ENCODE results near the gene NADSYN1.
A peak's percentile ranks its signal among the peaks of the same experiment; 100 is the strongest.

NADSYN1 gene

GRCh38 chr11:71451596-71452198 is 1.3 kb upstream of the NADSYN1 start:
- H3K4me3 ChIP-seq (ENCODE audit: low read depth in 1 of 2, low read length in 2 of 2): peak overlapping the region; percentile 47 to 98; a peak in 3 of 4 replicates
- H3K79me2 ChIP-seq (ENCODE audit: insufficient read depth, low read length): peaks cover 69% of the 10 kb centered on the region
- H3K4me1 ChIP-seq (ENCODE audit: insufficient read depth, low read length): peaks cover 67% of the 10 kb centered on the region
- H3K9me3 ChIP-seq (ENCODE audit: insufficient read depth, low read length, severe bottlenecking): no peaks in the 10 kb centered on the region
- peak overlapping the region; percentile 97 for H3K4me2 ChIP-seq (ENCODE audit: insufficient read depth, low read length)
- peaks cover 39% of the 10 kb centered on the region for H3K36me3 ChIP-seq (ENCODE audit: insufficient read depth, low read length)
- no peaks in the 10 kb centered on the region for H3K27me3 ChIP-seq (ENCODE audit: insufficient read depth, low read length, poor library complexity)
- TF ChIP-seq EZH2 (IDR thresholded peaks at IDR 0.05; ENCODE audit: borderline replicate concordance, low read depth, low read length, severe bottlenecking): no peak
- TF ChIP-seq, protein P1, sequence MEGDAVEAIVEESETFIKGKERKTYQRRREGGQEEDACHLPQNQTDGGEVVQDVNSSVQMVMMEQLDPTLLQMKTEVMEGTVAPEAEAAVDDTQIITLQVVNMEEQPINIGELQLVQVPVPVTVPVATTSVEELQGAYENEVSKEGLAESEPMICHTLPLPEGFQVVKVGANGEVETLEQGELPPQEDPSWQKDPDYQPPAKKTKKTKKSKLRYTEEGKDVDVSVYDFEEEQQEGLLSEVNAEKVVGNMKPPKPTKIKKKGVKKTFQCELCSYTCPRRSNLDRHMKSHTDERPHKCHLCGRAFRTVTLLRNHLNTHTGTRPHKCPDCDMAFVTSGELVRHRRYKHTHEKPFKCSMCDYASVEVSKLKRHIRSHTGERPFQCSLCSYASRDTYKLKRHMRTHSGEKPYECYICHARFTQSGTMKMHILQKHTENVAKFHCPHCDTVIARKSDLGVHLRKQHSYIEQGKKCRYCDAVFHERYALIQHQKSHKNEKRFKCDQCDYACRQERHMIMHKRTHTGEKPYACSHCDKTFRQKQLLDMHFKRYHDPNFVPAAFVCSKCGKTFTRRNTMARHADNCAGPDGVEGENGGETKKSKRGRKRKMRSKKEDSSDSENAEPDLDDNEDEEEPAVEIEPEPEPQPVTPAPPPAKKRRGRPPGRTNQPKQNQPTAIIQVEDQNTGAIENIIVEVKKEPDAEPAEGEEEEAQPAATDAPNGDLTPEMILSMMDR (IDR thresholded peaks at IDR 0.05; ENCODE audit: borderline replicate concordance, extremely low read depth, low read length, poor library complexity, severe bottlenecking): no peak
- H3K27ac ChIP-seq (ENCODE audit: low read length): peak overlapping the region; percentile 92
- peak overlapping the region; percentile 76 for H2AFZ ChIP-seq (ENCODE audit: low read depth, low read length)
- H4K20me1 ChIP-seq (ENCODE audit: insufficient read depth, low read length): peaks cover 10% of the 10 kb centered on the region; the same call in 1 of the 2 replicates
- no peak for ATAC-seq (ENCODE audit: insufficient read depth, low read depth)
- peak overlapping the region; percentile 79 for H3K9ac ChIP-seq (ENCODE audit: low read depth, low read length)
- DNase-seq: peak; percentile 21

- H3K4me1 ChIP-seq (ENCODE audit: insufficient read depth, low read length): peaks cover 59% of the 10 kb centered on the region
- peak overlapping the region; percentile 79 for H3K9ac ChIP-seq (ENCODE audit: low read depth, low read length)
- DNase-seq (peak; percentile 78), ATAC-seq (ENCODE audit: insufficient read depth, low read depth) (peak; percentile 33)
- peaks cover 62% of the 10 kb centered on the region for H3K79me2 ChIP-seq (ENCODE audit: insufficient read depth, low read length)
- peak overlapping the region; percentile 92 for H3K27ac ChIP-seq (ENCODE audit: low read length)
- H3K4me3 ChIP-seq (ENCODE audit: low read depth in 1 of 2, low read length in 2 of 2): peak overlapping the region; percentile 47 to 98
- H3K36me3 ChIP-seq (ENCODE audit: insufficient read depth, low read length): peaks cover 39% of the 10 kb centered on the region
- peak overlapping the region; percentile 76 for H2AFZ ChIP-seq (ENCODE audit: low read depth, low read length)
- TF ChIP-seq, protein P1 (IDR thresholded peaks at IDR 0.05; ENCODE audit: borderline replicate concordance, extremely low read depth, low read length, poor library complexity, severe bottlenecking): no peak
- TF ChIP-seq EZH2 (IDR thresholded peaks at IDR 0.05; ENCODE audit: borderline replicate concordance, low read depth, low read length, severe bottlenecking): no peak
- H4K20me1 ChIP-seq (ENCODE audit: insufficient read depth, low read length): peaks cover 15% of the 10 kb centered on the region
- H3K27me3 ChIP-seq (ENCODE audit: insufficient read depth, low read length, poor library complexity): no peaks in the 10 kb centered on the region
- H3K4me2 ChIP-seq (ENCODE audit: insufficient read depth, low read length): peak overlapping the region; percentile 97
- no peaks in the 10 kb centered on the region for H3K9me3 ChIP-seq (ENCODE audit: insufficient read depth, low read length, severe bottlenecking)
These were observed 585 bp upstream of the NADSYN1 start for GRCh38 chr11:71452199-71453036.

DNA sequence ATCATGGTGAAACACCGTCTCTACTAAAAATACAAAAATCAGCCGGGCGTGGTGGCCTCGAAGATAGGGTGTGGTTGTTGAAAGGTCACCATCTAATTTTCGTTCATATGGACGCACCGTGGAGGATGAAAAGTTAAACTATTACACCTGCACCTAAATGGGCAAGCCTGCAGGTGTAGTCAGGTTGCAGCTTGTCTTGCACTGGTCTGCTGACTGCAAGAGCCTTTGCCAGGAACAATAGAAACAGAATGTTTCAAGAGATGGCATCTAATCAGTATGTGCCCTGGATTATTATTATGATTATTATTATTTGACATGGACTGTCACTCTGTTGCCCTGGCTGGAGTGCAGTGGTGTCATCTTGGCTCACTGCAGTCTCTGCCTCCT is 908 bp downstream of the NADSYN1 start:
- no peak for TF ChIP-seq EZH2 (IDR thresholded peaks at IDR 0.05; ENCODE audit: borderline replicate concordance, low read depth, low read length, severe bottlenecking)
- TF ChIP-seq, protein P1 (IDR thresholded peaks at IDR 0.05; ENCODE audit: borderline replicate concordance, extremely low read depth, low read length, poor library complexity, severe bottlenecking): no peak
- H3K4me2 ChIP-seq (ENCODE audit: insufficient read depth, low read length): peak overlapping the region; percentile 97
- no peaks in the 10 kb centered on the region for H3K27me3 ChIP-seq (ENCODE audit: insufficient read depth, low read length, poor library complexity)
- peaks cover 51% of the 10 kb centered on the region for H3K36me3 ChIP-seq (ENCODE audit: insufficient read depth, low read length)
- peaks cover 19% of the 10 kb centered on the region for H4K20me1 ChIP-seq (ENCODE audit: insufficient read depth, low read length)
- ATAC-seq (ENCODE audit: insufficient read depth, low read depth): no peak
- DNase-seq: no peak
- H3K9ac ChIP-seq (ENCODE audit: low read depth, low read length): peak overlapping the region; percentile 79
- no peak overlapping the region for H2AFZ ChIP-seq (ENCODE audit: low read depth, low read length)
- peak overlapping the region; percentile 86 to 98; a peak in 3 of 4 replicates for H3K4me3 ChIP-seq (ENCODE audit: low read depth in 1 of 2, low read length in 2 of 2)
- H3K4me1 ChIP-seq (ENCODE audit: insufficient read depth, low read length): peaks cover 55% of the 10 kb centered on the region
- no peaks in the 10 kb centered on the region for H3K9me3 ChIP-seq (ENCODE audit: insufficient read depth, low read length, severe bottlenecking)
- H3K79me2 ChIP-seq (ENCODE audit: insufficient read depth, low read length): peaks cover 51% of the 10 kb centered on the region
- H3K27ac ChIP-seq (ENCODE audit: low read length): peak overlapping the region; percentile 88

Measured in DND-41 (cell line).